Ascending aorta (tissue), 2 donors: Measurements from ENCODE around the gene TF. TPM values are rescaled to one million over a fixed set of nuclear protein-coding genes. Genes with fewer than 3 reads are reported as not detected.

Experiments
- DNase-seq, 2 donors: peaks; one replicate each; pipeline ENCODE4 v3.0.0-alpha.2; 2019; ENCODE audit warnings: low spot score in 2 of 2
- H3K27ac ChIP-seq, 2 donors: fragments of 200-600 bp; sonication (generic); one replicate each; pipeline ENCODE4 v1.5.1; 2016 to 2017; ENCODE audit warnings: mild to moderate bottlenecking in 1 of 2
- H3K27me3 ChIP-seq: fragments of 200-600 bp; sonication (generic); one replicate; pipeline ENCODE4 v1.5.1; 2017
- H3K36me3 ChIP-seq, 2 donors: fragments of 200-600 bp; sonication (generic); one replicate each; pipeline ENCODE4 v1.5.1; 2016
- H3K4me1 ChIP-seq, 2 donors: fragments of 200-600 bp; sonication (generic); one replicate each; pipeline ENCODE4 v1.5.1; 2016 to 2017; ENCODE audit warnings: mild to moderate bottlenecking in 1 of 2
- H3K4me3 ChIP-seq, 2 donors: fragments of 200-600 bp; sonication (generic); one replicate each; pipeline ENCODE4 v1.5.1; 2016 to 2017; ENCODE audit warnings: mild to moderate bottlenecking in 1 of 2
- H3K9me3 ChIP-seq, 2 donors: fragments of 200-600 bp; sonication (generic); one replicate each; pipeline ENCODE4 v1.5.1; 2016
- intact Hi-C: fragments of 100-400 bp; cut with DNase I; formaldehyde crosslinking; loops from one replicate; pipeline ENCODE4 v1.15.1; 2023
- total RNA-seq: library from RNA; depleted of rRNA; stranded (reverse); fragments of >200 nt; gene quantifications from one replicate; pipeline ENCODE4 v1.1.0, GENCODE V29; 2016
- TF ChIP-seq, protein P1 (sequence below), 3 experiments: fragments of 200-600 bp in 2 of 3; fragments of 450-650 bp in 1 of 3; sonication (generic) in 2 of 3; IDR thresholded peaks; one replicate each; pipeline ENCODE4 v1.5.1; 2016 to 2019; ENCODE audit warnings: antibody characterized with exemption in 3 of 3, mild to moderate bottlenecking in 1 of 3, moderate library complexity in 1 of 3

The TF gene
- total RNA-seq, 1 donor from 2014 or later, result 62.8 TPM

DNA sequence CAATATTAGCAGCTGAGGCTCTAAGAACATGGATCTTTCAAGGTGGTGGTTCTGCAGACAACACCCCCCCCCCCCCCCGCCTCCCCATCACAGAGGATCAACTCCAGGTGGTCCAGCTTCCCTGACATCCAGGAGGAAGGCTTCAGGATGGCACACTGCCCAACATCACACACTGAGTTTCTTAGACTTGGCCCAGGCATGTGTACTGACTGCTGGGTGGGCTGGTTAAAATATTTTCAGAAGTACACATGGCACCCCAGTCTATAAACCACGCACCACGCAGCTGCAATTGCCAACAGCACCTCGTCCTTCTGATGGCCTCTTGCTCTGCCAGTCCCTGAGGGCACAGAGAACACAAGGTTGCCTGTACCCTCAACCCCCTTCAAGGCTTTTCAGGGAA lies 81.5 kb downstream of the TF start:
- no peaks in the 10 kb centered on the region for H3K27me3 ChIP-seq
- intact Hi-C loops, result no loop called here

DNA sequence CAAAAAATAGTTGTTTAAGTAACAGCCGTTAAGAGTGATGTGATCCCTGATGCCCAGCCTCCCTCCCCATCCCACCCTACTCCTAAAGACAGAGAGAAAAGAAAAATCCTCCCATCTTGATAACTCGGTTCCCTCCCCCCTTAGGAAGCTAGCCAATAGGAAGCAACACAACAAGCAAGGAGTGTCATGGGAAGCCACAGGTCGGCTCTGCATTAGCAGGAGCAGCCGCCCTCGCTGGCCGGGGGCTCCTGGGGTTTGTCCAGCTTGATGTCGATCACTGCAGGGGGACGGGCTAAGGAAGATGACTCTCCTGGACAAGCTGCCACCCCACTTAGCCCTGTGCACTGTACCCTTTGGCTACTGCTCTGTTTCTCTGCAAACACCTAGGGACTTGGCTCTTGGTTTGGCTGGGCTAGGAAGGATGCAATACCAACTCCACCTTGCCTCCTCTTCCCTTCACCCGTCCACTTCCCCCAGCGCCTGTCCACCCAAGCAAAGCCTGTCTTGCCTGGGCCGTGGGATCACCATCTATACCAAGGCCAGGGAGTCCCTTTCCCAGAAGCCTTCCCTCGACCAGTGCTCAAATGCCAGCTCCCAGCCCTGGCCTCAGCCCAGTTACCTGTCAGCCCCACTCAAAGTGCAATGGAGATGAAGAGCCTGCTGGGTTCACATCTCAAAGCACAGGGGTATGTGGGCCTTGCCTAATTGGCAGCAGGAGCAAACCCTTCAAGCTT lies 82.5 kb downstream of the TF start:
- Histone ChIP-seq H3K27ac (no peak overlapping the region), H3K4me3 (no peak overlapping the region), H3K4me1 (no peaks in the 10 kb centered on the region), H3K9me3 (no peaks in the 10 kb centered on the region), H3K27me3 (no peaks in the 10 kb centered on the region), H3K36me3 (peaks cover 4 to 17% of the 10 kb centered on the region in 2 donors)
- intact Hi-C loops, result no loop called here
- DNase-seq, result no peak
- TF ChIP-seq, protein P1, sequence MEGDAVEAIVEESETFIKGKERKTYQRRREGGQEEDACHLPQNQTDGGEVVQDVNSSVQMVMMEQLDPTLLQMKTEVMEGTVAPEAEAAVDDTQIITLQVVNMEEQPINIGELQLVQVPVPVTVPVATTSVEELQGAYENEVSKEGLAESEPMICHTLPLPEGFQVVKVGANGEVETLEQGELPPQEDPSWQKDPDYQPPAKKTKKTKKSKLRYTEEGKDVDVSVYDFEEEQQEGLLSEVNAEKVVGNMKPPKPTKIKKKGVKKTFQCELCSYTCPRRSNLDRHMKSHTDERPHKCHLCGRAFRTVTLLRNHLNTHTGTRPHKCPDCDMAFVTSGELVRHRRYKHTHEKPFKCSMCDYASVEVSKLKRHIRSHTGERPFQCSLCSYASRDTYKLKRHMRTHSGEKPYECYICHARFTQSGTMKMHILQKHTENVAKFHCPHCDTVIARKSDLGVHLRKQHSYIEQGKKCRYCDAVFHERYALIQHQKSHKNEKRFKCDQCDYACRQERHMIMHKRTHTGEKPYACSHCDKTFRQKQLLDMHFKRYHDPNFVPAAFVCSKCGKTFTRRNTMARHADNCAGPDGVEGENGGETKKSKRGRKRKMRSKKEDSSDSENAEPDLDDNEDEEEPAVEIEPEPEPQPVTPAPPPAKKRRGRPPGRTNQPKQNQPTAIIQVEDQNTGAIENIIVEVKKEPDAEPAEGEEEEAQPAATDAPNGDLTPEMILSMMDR (IDR thresholded peaks at IDR 0.05), result no peak

More for the DNA sequence above, 81.5 kb downstream of the TF start:
- Histone ChIP-seq H3K9me3 (no peaks in the 10 kb centered on the region), H3K4me3 (no peak overlapping the region), H3K36me3 (peaks cover 13 to 16% of the 10 kb centered on the region in 2 donors), H3K4me1 (no peaks in the 10 kb centered on the region), H3K27ac (no peak overlapping the region)
- no peak for DNase-seq
- TF ChIP-seq, protein P1 (IDR thresholded peaks at IDR 0.05), result no peak

DNA sequence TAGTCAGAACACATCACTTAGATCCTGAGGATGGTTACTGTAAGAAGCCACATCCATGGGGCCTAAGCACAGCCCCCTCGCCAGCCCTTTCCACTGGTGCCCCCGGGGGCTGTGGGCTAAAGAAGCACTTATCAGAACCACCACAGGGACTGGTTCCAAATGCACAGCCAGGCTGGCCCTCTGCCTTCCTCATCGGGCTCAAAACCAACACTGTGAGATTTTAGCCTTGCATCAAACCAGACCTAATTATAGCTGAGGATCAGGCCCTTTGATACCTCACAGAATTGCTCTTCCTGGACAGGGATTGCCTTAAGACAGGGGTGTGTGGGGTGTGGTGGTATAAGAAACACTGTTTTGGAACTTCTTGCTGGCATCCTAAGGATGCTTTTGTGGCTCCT lies 83.1 kb downstream of the TF start:
- H3K4me3 ChIP-seq, result no peak overlapping the region
- H3K27me3 ChIP-seq, result no peaks in the 10 kb centered on the region
- H3K9me3 ChIP-seq, result no peaks in the 10 kb centered on the region
- no peak overlapping the region for H3K27ac ChIP-seq
- H3K36me3 ChIP-seq, result peaks cover 0 to 14% of the 10 kb centered on the region in 2 donors
- DNase-seq, result no peak
- intact Hi-C loops, result no loop called here
- TF ChIP-seq, protein P1 (IDR thresholded peaks at IDR 0.05), result no peak
- no peaks in the 10 kb centered on the region for H3K4me1 ChIP-seq

DNA sequence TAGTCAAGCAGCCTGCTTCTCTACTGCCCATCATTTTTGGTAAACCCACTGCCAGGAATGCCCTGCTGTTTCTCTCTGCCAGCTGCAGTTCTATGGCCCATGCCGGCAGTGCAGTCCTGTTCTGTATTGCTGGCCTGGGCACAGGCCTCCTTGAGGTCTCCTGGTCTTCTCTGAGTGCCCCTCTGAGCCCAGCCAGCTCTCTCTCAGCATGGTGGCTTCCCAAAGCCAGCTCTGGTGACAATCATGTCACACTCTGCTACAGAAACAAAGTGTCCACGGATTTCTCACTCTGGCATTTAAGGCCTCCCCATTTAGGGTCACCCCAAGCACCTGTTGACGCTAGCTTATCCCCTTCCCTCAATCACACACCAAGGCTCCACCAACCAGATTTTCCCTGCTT lies 83.9 kb downstream of the TF start:
- no peak overlapping the region for H3K27ac ChIP-seq
- H3K27me3 ChIP-seq, result no peaks in the 10 kb centered on the region
- no peaks in the 10 kb centered on the region for H3K4me1 ChIP-seq
- H3K9me3 ChIP-seq, result no peaks in the 10 kb centered on the region
- no peak overlapping the region for H3K4me3 ChIP-seq
- no peak for DNase-seq
- intact Hi-C loops, result no loop called here
- H3K36me3 ChIP-seq, result peaks cover 0 to 11% of the 10 kb centered on the region in 2 donors
- TF ChIP-seq, protein P1 (IDR thresholded peaks at IDR 0.05), result no peak

DNA sequence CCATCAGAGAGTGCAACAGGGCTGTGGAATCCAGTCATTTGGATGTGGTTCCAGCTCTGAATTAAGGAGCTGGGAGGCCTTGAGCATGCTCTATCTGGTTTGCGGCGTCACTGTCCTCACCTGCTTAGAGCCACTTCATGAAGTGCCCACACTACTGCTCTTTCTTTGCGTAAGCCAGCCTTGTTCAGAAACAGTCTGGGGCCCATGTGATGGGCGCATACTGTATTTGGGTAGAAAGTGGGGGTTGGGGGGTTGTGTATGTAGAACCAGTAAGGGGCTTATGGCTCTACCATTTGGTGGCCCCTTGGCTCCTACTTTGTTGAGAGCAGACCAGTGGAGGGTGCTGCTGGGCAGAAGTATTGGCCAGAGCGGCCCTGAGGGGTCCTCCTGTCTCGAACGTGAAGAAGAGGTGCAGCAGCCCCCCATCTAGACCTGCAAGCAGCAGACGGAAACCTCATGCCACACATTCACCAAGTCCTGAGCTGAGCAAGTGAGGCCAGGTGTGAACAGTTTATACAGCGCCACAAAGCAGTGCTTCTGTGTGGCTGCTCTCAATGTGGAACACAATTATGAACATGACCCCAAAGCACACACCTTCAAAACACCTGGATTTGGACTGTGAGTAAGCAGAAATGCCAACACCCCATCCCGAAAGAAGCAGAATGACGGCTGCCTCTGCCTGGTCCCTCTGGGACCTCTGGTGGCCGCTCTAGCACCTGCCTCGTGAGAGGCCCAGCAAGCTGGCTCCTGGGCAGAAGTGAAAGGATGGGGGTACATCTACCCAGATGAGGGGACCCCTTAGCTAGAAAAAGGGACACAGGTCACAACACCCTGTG lies 86.0 kb downstream of the TF start:
- Histone ChIP-seq H3K4me3 (no peak overlapping the region), H3K27me3 (no peaks in the 10 kb centered on the region), H3K36me3 (peaks cover 0 to 3% of the 10 kb centered on the region in 2 donors), H3K4me1 (no peaks in the 10 kb centered on the region), H3K9me3 (no peaks in the 10 kb centered on the region), H3K27ac (no peak overlapping the region)
- intact Hi-C loops, result no loop called here
- TF ChIP-seq, protein P1 (IDR thresholded peaks at IDR 0.05), result no peak
- DNase-seq, result no peak
